SK-N-SH (cell line): Measurements from ENCODE around the gene NUMBL. TPM values are rescaled to one million over a fixed set of nuclear protein-coding genes. Genes with fewer than 3 reads are reported as not detected.

Experiments used
- CTCF ChIA-PET: fragments of 300-600, 350-600 bp; formaldehyde crosslinking; extraction: SDS; loops from one replicate; lab custom pipeline; 2021; lab: Yijun Ruan, JAX
- POLR2A ChIA-PET: fragments of 350-600 bp; sonication (Branson Sonifier 250); formaldehyde crosslinking; extraction: SDS; loops from one replicate; lab custom pipeline; 2020; ENCODE audit warnings: antibody characterized with exemption, inconsistent platforms; lab: Yijun Ruan, JAX
- DNase-seq: peaks from one replicate; pipeline ENCODE4 v3.0.0; 2012
- H2AFZ ChIP-seq: fragments of 200-600 bp; sonication (generic); 2 replicates; pipeline ENCODE4 v1.8.1; 2016; ENCODE audit warnings: antibody characterized with exemption, mild to moderate bottlenecking, low read depth
- H3F3A ChIP-seq: fragments of 200-600 bp; sonication (generic); replicated peaks from 2 replicates; pipeline ENCODE3; 2016; ENCODE audit warnings: antibody characterized with exemption, mild to moderate bottlenecking; ENCODE audit not compliant: insufficient read depth
- H3K27ac ChIP-seq, 2 experiments: fragments of 200-500 bp in 1 of 2; fragments of 200-600 bp in 1 of 2; sonication (Bioruptor generic) in 1 of 2; sonication (generic), shearing (Covaris generic) in 1 of 2; 2 replicates each; pipeline versions ENCODE4 v1.5.1 to v1.6.1; 2014 to 2016; ENCODE audit warnings: low read depth in 2 of 2, inconsistent platforms in 1 of 2, low read length in 1 of 2, mild to moderate bottlenecking in 1 of 2, mixed read lengths in 1 of 2
- H3K27me3 ChIP-seq: fragments of 200-600 bp; sonication (generic), shearing (Covaris generic); 2 replicates; pipeline ENCODE4 v1.6.1; 2016; ENCODE audit warnings: mixed run types; ENCODE audit not compliant: insufficient read depth
- H3K36me3 ChIP-seq, 2 experiments: fragments of 200-500 bp in 1 of 2; fragments of 200-600 bp in 1 of 2; sonication (Bioruptor generic) in 1 of 2; sonication (generic) in 1 of 2; replicated peaks in 1 of 2; 2 replicates each; pipeline versions ENCODE3 to v1.5.1; 2014 to 2016; ENCODE audit warnings: low read length in 1 of 2, mild to moderate bottlenecking in 1 of 2; ENCODE audit not compliant: insufficient read depth in 2 of 2, control insufficient read depth in 1 of 2
- H3K4me1 ChIP-seq, 2 experiments: fragments of 200-500 bp in 1 of 2; fragments of 200-600 bp in 1 of 2; sonication (Bioruptor generic) in 1 of 2; sonication (generic), shearing (Covaris generic) in 1 of 2; 2 replicates each; pipeline versions ENCODE4 v1.5.1 to v1.6.1; 2014 to 2016; ENCODE audit warnings: low read depth in 1 of 2, low read length in 1 of 2, mixed run types in 1 of 2; ENCODE audit not compliant: insufficient read depth in 2 of 2, control insufficient read depth in 1 of 2
- H3K4me2 ChIP-seq: fragments of 200-600 bp; sonication (generic), shearing (Covaris generic); 2 replicates; pipeline ENCODE4 v1.6.1; 2017; ENCODE audit warnings: mixed run types
- H3K4me3 ChIP-seq, 2 experiments: fragments of 200-500 bp in 1 of 2; fragments of 200-600 bp in 1 of 2; sonication (Bioruptor generic) in 1 of 2; sonication (generic), shearing (Covaris generic) in 1 of 2; 2 replicates each; pipeline versions ENCODE4 v1.5.1 to v1.8.1; 2014 to 2016; ENCODE audit warnings: low read depth in 2 of 2, inconsistent platforms in 1 of 2, low read length in 1 of 2, mild to moderate bottlenecking in 1 of 2, mixed read lengths in 1 of 2, moderate library complexity in 1 of 2
- H3K79me2 ChIP-seq: fragments of 200-600 bp; sonication (generic); 2 replicates; pipeline ENCODE4 v1.8.1; 2017; ENCODE audit warnings: mild to moderate bottlenecking; ENCODE audit not compliant: insufficient read depth
- H3K9ac ChIP-seq: fragments of 200-600 bp; sonication (generic); 2 replicates; pipeline ENCODE4 v1.6.1; 2017; ENCODE audit warnings: mixed run types
- H3K9me2 ChIP-seq: fragments of 200-600 bp; sonication (generic); 2 replicates; pipeline ENCODE4 v1.6.1; 2017; ENCODE audit warnings: mixed run types
- H3K9me3 ChIP-seq: fragments of 200-600 bp; sonication (generic); 2 replicates; pipeline ENCODE4 v1.6.1; 2017; ENCODE audit warnings: mixed run types, mild to moderate bottlenecking, moderate library complexity
- H4K20me1 ChIP-seq: fragments of 200-600 bp; sonication (generic); 2 replicates; pipeline ENCODE4 v1.6.1; 2017; ENCODE audit warnings: mild to moderate bottlenecking, mixed run types; ENCODE audit not compliant: insufficient read depth
- CTCF ChIP-seq: fragments of 200-600 bp; sonication (generic); IDR thresholded peaks from 2 replicates; pipeline ENCODE4 v1.6.1; 2017; ENCODE audit warnings: antibody characterized with exemption, mild to moderate bottlenecking, moderate library complexity
- ELF1 ChIP-seq: IDR thresholded peaks from 2 replicates; pipeline ENCODE4 v1.4.0; 2012
- EP300 ChIP-seq, 2 experiments: IDR thresholded peaks; 2 replicates each; pipeline versions ENCODE4 v1.4.0 to v1.6.1; 2012; ENCODE audit warnings: borderline replicate concordance in 1 of 2, low read depth in 1 of 2, low read length in 1 of 2
- FOSL2 ChIP-seq: IDR thresholded peaks from 2 replicates; pipeline ENCODE4 v1.4.0; 2012; ENCODE audit warnings: low read depth, mild to moderate bottlenecking, moderate library complexity, borderline replicate concordance
- FOXJ3 ChIP-seq: sonication (generic); formaldehyde crosslinking; IDR thresholded peaks from 2 replicates; pipeline ENCODE4 v1.5.1; 2020; ENCODE audit warnings: mild to moderate bottlenecking, missing genetic modification reagents
- FOXM1 ChIP-seq: IDR thresholded peaks from 2 replicates; pipeline ENCODE4 v1.4.0; 2012; ENCODE audit warnings: low read depth, mild to moderate bottlenecking
- GATA2 ChIP-seq: sonication (generic); formaldehyde crosslinking; IDR thresholded peaks from 2 replicates; pipeline ENCODE4 v1.5.0; 2020; ENCODE audit warnings: mild to moderate bottlenecking, missing genetic modification reagents
- IRF3 ChIP-seq: fragments of 150-350 bp; IDR thresholded peaks from 2 replicates; pipeline ENCODE4 v1.6.1; 2016; ENCODE audit warnings: mild to moderate bottlenecking, low read depth, low read length
- JUND ChIP-seq: IDR thresholded peaks from 2 replicates; pipeline ENCODE4 v1.4.0; 2012
- NFIC ChIP-seq: IDR thresholded peaks from 2 replicates; pipeline ENCODE4 v1.4.0; 2012; ENCODE audit warnings: borderline replicate concordance
- NRF1 ChIP-seq: IDR thresholded peaks from 2 replicates; pipeline ENCODE4 v1.6.1; 2012; ENCODE audit warnings: low read depth, mild to moderate bottlenecking, low read length
- PBX3 ChIP-seq: IDR thresholded peaks from 2 replicates; pipeline ENCODE4; 2012
- POLR2AphosphoS5 ChIP-seq: IDR thresholded peaks from 2 replicates; pipeline ENCODE4 v1.6.1; 2012; ENCODE audit warnings: low read depth, low read length
- RAD21 ChIP-seq: IDR thresholded peaks from 2 replicates; pipeline ENCODE4 v1.6.1; 2012; ENCODE audit warnings: mild to moderate bottlenecking, low read length
- RFX5 ChIP-seq: IDR thresholded peaks from 2 replicates; pipeline ENCODE4 v1.6.1; 2012; ENCODE audit warnings: mild to moderate bottlenecking, improper control_type of control experiment, low read length
- RXRA ChIP-seq: IDR thresholded peaks from 2 replicates; pipeline ENCODE4 v1.4.0; 2012; ENCODE audit warnings: low read depth, mild to moderate bottlenecking, borderline replicate concordance
- SIN3A ChIP-seq: IDR thresholded peaks from 2 replicates; pipeline ENCODE4 v1.6.1; 2012; ENCODE audit warnings: low read depth, mild to moderate bottlenecking, low read length, moderate library complexity, borderline replicate concordance
- YY1 ChIP-seq: IDR thresholded peaks from 2 replicates; pipeline ENCODE4 v1.4.0; 2012; ENCODE audit warnings: low read depth, mild to moderate bottlenecking
- WGBS: methylation state at CpG from one replicate; pipeline ENCODE4 v1.1.6; 2017; ENCODE audit warnings: low lambda C conversion rate; 5-methylcytosine and 5-hydroxymethylcytosine counted together
- polyA plus RNA-seq, 3 experiments: library from polyadenylated mRNA; depleted of rRNA; stranded (reverse); fragments of >200 nt; gene quantifications; 2 replicates each; pipeline ENCODE4 v1.2.3, GENCODE V29; 2012

Gene NUMBL
- polyA plus RNA-seq, 1 of the 3 experiments (the other 2 are of a cell fraction), result 54.6 TPM

GRCh38 chr19:40646743-40647254 is 43.7 kb downstream of the NUMBL start:
- Histone ChIP-seq H3F3A (peaks cover 14% of the 10 kb centered on the region), H3K27ac (peak overlapping the region in 1 of 2 experiments; percentile 88; a peak in 2 of 4 replicates), H2AFZ (no peak overlapping the region), H3K27me3 (no peaks in the 10 kb centered on the region), H3K9me2 (no peaks in the 10 kb centered on the region), H4K20me1 (no peaks in the 10 kb centered on the region), H3K4me1 (peaks cover 0 to 4% of the 10 kb centered on the region in 2 experiments; a peak in 1 of 4 replicates), H3K9me3 (no peaks in the 10 kb centered on the region), H3K9ac (no peak overlapping the region)
- no peak for DNase-seq
- TF ChIP-seq PBX3, result no peak
- no peak for TF ChIP-seq NFIC
- no peak for TF ChIP-seq POLR2AphosphoS5
- no peak for TF ChIP-seq JUND
- no peak for TF ChIP-seq GATA2 (CRISPR knock-in tag)
- no peak for TF ChIP-seq NRF1
- no peak for TF ChIP-seq RXRA
- no peak for TF ChIP-seq YY1
- TF ChIP-seq FOXJ3 (CRISPR knock-in tag), result no peak
- no peak for TF ChIP-seq IRF3
- TF ChIP-seq FOXM1, result no peak
- TF ChIP-seq RFX5, result no peak
- no peak for TF ChIP-seq ELF1
- no peak for TF ChIP-seq RAD21
- TF ChIP-seq EP300 (IDR thresholded peaks at IDR 0.05; ENCODE audit: borderline replicate concordance in 1 of 2, low read depth in 1 of 2, low read length in 1 of 2), result no peak
- no peak for TF ChIP-seq FOSL2
- TF ChIP-seq CTCF, result no peak
- TF ChIP-seq SIN3A, result no peak
- TF ChIP-seq, all 33 proteins: peak for 0
- POLR2A ChIA-PET, result no interaction called here
- WGBS, result 71% methylated on average over 5 of the region's 5 CpGs
- CTCF ChIA-PET, result interaction anchor here (0.7 to 1.5 kb wide), 3 partner anchors 12 to 99 kb away, joined by 3 to 19 read pairs (median 5); no protein-coding TSS in a partner anchor
- Histone ChIP-seq H3K36me3 (no peaks in the 10 kb centered on the region), H3K79me2 (no peaks in the 10 kb centered on the region), H3K4me3 (no peak overlapping the region), H3K4me2 (0 out of 2 replicates have a peak overlapping the region, but pooled peaks have one; percentile 44)
